ENCODE results near the gene TSPOAP1. TPM values are rescaled to one million over a fixed set of nuclear protein-coding genes. Genes with fewer than 3 reads are reported as not detected.

Gene TSPOAP1
- total RNA-seq, 2 donors from 2014 or later: 31.3 to 36.8 TPM

GRCh38 chr17:58358408-58359172, 30.0 kb upstream of the TSPOAP1 start:
- WGBS, 2 experiments (ENCODE audit: insufficient coverage in 1 of 2, insufficient read length in 1 of 2): 92 to 100% methylated on average over 6 to 16 of the region's 16 CpGs
- no peak overlapping the region for H3K27ac ChIP-seq (ENCODE audit: low read depth, low read length)
- H3K4me1 ChIP-seq (ENCODE audit: control insufficient read depth, insufficient read depth, low read length): no peaks in the 10 kb centered on the region
- no peaks in the 10 kb centered on the region for H3K27me3 ChIP-seq (ENCODE audit: control insufficient read depth, insufficient read depth, low read length, poor library complexity, severe bottlenecking)
- H3K27ac Mint-ChIP-seq: no peak overlapping the region
- no peaks in the 10 kb centered on the region for H3K36me3 ChIP-seq (ENCODE audit: control insufficient read depth, insufficient read depth, low read length)
- H3K9ac ChIP-seq (ENCODE audit: extremely low read depth, low read length, poor library complexity, severe bottlenecking): no peak overlapping the region
- no peaks in the 10 kb centered on the region for H3K27me3 Mint-ChIP-seq (ENCODE audit: insufficient read depth)
- H3K9me3 ChIP-seq (ENCODE audit: control insufficient read depth, low read length): no peaks in the 10 kb centered on the region
- H3K4me1 Mint-ChIP-seq: no peaks in the 10 kb centered on the region
- H3K4me3 ChIP-seq (ENCODE audit: low read length): no peak overlapping the region
- no peak overlapping the region for H3K4me3 Mint-ChIP-seq
- H3K9me3 Mint-ChIP-seq: no peaks in the 10 kb centered on the region
- DNase-seq: no peak
- no peaks in the 10 kb centered on the region for H3K36me3 Mint-ChIP-seq (ENCODE audit: low read depth)
- TF ChIP-seq CTCF (conservative IDR thresholded peaks at IDR 0.05): no peak

GRCh38 chr17:58357312-58358297, 29.0 kb upstream of the TSPOAP1 start:
- H3K27me3 Mint-ChIP-seq (ENCODE audit: insufficient read depth): no peaks in the 10 kb centered on the region
- H3K36me3 Mint-ChIP-seq (ENCODE audit: low read depth): no peaks in the 10 kb centered on the region
- H3K36me3 ChIP-seq (ENCODE audit: control insufficient read depth, insufficient read depth, low read length): no peaks in the 10 kb centered on the region
- no peak for TF ChIP-seq CTCF (conservative IDR thresholded peaks at IDR 0.05)
- H3K4me3 ChIP-seq (ENCODE audit: low read length): no peak overlapping the region
- H3K27me3 ChIP-seq (ENCODE audit: control insufficient read depth, insufficient read depth, low read length, poor library complexity, severe bottlenecking): no peaks in the 10 kb centered on the region
- no peak for DNase-seq
- H3K4me1 ChIP-seq (ENCODE audit: control insufficient read depth, insufficient read depth, low read length): no peaks in the 10 kb centered on the region
- WGBS, 2 experiments (ENCODE audit: insufficient coverage in 1 of 2, insufficient read length in 1 of 2): 93 to 97% methylated on average over 9 to 22 of the region's 22 CpGs
- H3K27ac Mint-ChIP-seq: no peak overlapping the region
- H3K4me1 Mint-ChIP-seq: peaks cover 6% of the 10 kb centered on the region
- H3K9me3 ChIP-seq (ENCODE audit: control insufficient read depth, low read length): no peaks in the 10 kb centered on the region
- no peak overlapping the region for H3K9ac ChIP-seq (ENCODE audit: extremely low read depth, low read length, poor library complexity, severe bottlenecking)
- H3K4me3 Mint-ChIP-seq: no peak overlapping the region
- H3K9me3 Mint-ChIP-seq: no peaks in the 10 kb centered on the region
- no peak overlapping the region for H3K27ac ChIP-seq (ENCODE audit: low read depth, low read length)

- H3K9me3 Mint-ChIP-seq: no peaks in the 10 kb centered on the region
- no peak overlapping the region for H3K4me3 Mint-ChIP-seq
- Histone ChIP-seq H3K27me3 (ENCODE audit: control insufficient read depth, insufficient read depth, low read length, poor library complexity, severe bottlenecking) (no peaks in the 10 kb centered on the region), H3K4me1 (ENCODE audit: control insufficient read depth, insufficient read depth, low read length) (no peaks in the 10 kb centered on the region), H3K36me3 (ENCODE audit: control insufficient read depth, insufficient read depth, low read length) (no peaks in the 10 kb centered on the region), H3K27ac (ENCODE audit: low read depth, low read length) (no peak overlapping the region), H3K9ac (ENCODE audit: extremely low read depth, low read length, poor library complexity, severe bottlenecking) (no peak overlapping the region), H3K9me3 (ENCODE audit: control insufficient read depth, low read length) (no peaks in the 10 kb centered on the region), H3K4me3 (ENCODE audit: low read length) (no peak overlapping the region)
- DNase-seq: no peak
- peaks cover 6% of the 10 kb centered on the region for H3K4me1 Mint-ChIP-seq
- TF ChIP-seq CTCF (conservative IDR thresholded peaks at IDR 0.05): no peak
- WGBS, 2 experiments (ENCODE audit: insufficient coverage in 1 of 2, insufficient read length in 1 of 2): 86 to 100% methylated on average over 1 of the region's 1 CpG
- peaks cover 4% of the 10 kb centered on the region for H3K36me3 Mint-ChIP-seq (ENCODE audit: low read depth)
- H3K27ac Mint-ChIP-seq: no peak overlapping the region
- H3K27me3 Mint-ChIP-seq (ENCODE audit: insufficient read depth): no peaks in the 10 kb centered on the region
Measured at GRCh38 chr17:58356231-58356630, 27.6 kb upstream of the TSPOAP1 start.
